Common myeloid progenitor, CD34-positive (primary cell): ENCODE data around the gene HAL.

ENCODE experiments used
- CTCF ChIA-PET: fragments of 350-600 bp; sonication (Branson Sonifier 250); formaldehyde crosslinking; loops from one replicate; lab custom pipeline; 2021; ENCODE audit warnings: antibody characterized with exemption; lab: Charles Lee
- POLR2A ChIA-PET: fragments of 350-600 bp; sonication (Branson Sonifier 250); formaldehyde crosslinking; loops from one replicate; lab custom pipeline; 2021; ENCODE audit warnings: antibody characterized with exemption; lab: Charles Lee
- DNase-seq, 3 donors: peaks; one replicate each; pipeline versions ENCODE4 v3.0.0 to v3.0.0-alpha.2; 2013
- H3K27ac ChIP-seq, 2 experiments: 1 replicate in 1 of 2; 2 replicates in 1 of 2; pipeline ENCODE4 v1.7.0; 2013; ENCODE audit warnings: inconsistent platforms in 2 of 2, low read length in 2 of 2, mild to moderate bottlenecking in 2 of 2, low read depth in 1 of 2, moderate library complexity in 1 of 2; ENCODE audit not compliant: severe bottlenecking in 2 of 2, insufficient read depth in 1 of 2, poor library complexity in 1 of 2
- H3K27me3 ChIP-seq, 5 experiments: replicated peaks in 2 of 5; 1 replicate in 3 of 5; 2 replicates in 2 of 5; pipeline versions ENCODE4 v1.6.1 to v1.7.0; 2013; ENCODE audit warnings: low read length in 4 of 5, mild to moderate bottlenecking in 2 of 5, moderate library complexity in 2 of 5, inconsistent platforms in 1 of 5; ENCODE audit not compliant: insufficient read depth in 5 of 5, control insufficient read depth in 4 of 5
- H3K36me3 ChIP-seq, 4 experiments: 1 replicate in 2 of 4; 2 replicates in 2 of 4; pipeline versions ENCODE4 v1.6.1 to v1.7.0; 2013; ENCODE audit warnings: low read length in 3 of 4, control low read depth in 1 of 4, mild to moderate bottlenecking in 1 of 4; ENCODE audit not compliant: control insufficient read depth in 4 of 4, insufficient read depth in 4 of 4
- H3K4me1 ChIP-seq, 4 experiments: 1 replicate in 3 of 4; 2 replicates in 1 of 4; pipeline versions ENCODE4 v1.6.1 to v1.7.1; 2013; ENCODE audit warnings: low read length in 3 of 4, mild to moderate bottlenecking in 3 of 4, control low read depth in 1 of 4, inconsistent platforms in 1 of 4, moderate library complexity in 1 of 4; ENCODE audit not compliant: control insufficient read depth in 4 of 4, insufficient read depth in 4 of 4; ENCODE audit errors: control extremely low read depth in 1 of 4
- H3K4me3 ChIP-seq, 7 experiments: 1 replicate in 4 of 7; 2 replicates in 3 of 7; pipeline versions ENCODE4 v1.5.1 to v1.7.0; 2013; ENCODE audit warnings: mild to moderate bottlenecking in 7 of 7, low read length in 6 of 7, moderate library complexity in 6 of 7, inconsistent platforms in 2 of 7, low read depth in 2 of 7, control low read depth in 1 of 7; ENCODE audit not compliant: insufficient read depth in 4 of 7, control insufficient read depth in 1 of 7; ENCODE audit errors: extremely low read depth in 1 of 7
- H3K9me3 ChIP-seq, 5 experiments: 1 replicate in 4 of 5; 2 replicates in 1 of 5; pipeline versions ENCODE4 v1.6.1 to v1.7.1; 2013; ENCODE audit warnings: low read length in 4 of 5, mild to moderate bottlenecking in 2 of 5, inconsistent platforms in 1 of 5, low read depth in 1 of 5, moderate library complexity in 1 of 5; ENCODE audit not compliant: control insufficient read depth in 4 of 5, insufficient read depth in 2 of 5; ENCODE audit errors: control extremely low read depth in 1 of 5
- WGBS: methylation state at CpG from one replicate; pipeline ENCODE4 v1.1.5; 2013; ENCODE audit not compliant: insufficient coverage; 5-methylcytosine and 5-hydroxymethylcytosine counted together

Gene HAL

DNA sequence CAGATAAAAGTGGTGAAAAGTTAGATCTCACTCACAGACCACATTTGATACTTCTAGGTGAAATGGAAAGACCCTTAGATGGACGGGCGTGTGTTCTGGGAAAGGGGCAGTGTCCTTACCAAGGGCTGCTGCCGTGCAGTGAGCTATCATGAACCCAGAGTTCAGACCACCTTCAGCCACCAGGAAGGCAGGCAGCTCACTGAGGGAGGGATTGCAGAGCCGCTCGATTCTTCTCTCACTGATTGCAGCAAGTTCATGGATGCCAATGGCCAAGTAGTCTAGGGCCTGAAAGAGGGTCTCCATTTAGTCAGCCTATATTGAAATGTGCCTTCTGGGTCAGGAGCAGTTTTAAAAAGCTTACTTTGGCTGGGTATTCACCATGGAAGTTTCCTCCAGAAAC is 15.7 kb downstream of the HAL start:
- ChIA-PET CTCF (interaction anchor here (1.3 kb wide), 1 partner anchor 18 kb away, joined by 5 read pairs; no protein-coding TSS in a partner anchor), POLR2A (no interaction called here)
- Histone ChIP-seq H3K27ac (no peak overlapping the region), H3K4me3 (no peak overlapping the region), H3K36me3 (no peaks in the 10 kb centered on the region), H3K4me1 (no peaks in the 10 kb centered on the region), H3K27me3 (no peaks in the 10 kb centered on the region), H3K9me3 (no peaks in the 10 kb centered on the region)
- DNase-seq: no peak
- WGBS: 97% methylated on average over 5 of the region's 5 CpGs

DNA sequence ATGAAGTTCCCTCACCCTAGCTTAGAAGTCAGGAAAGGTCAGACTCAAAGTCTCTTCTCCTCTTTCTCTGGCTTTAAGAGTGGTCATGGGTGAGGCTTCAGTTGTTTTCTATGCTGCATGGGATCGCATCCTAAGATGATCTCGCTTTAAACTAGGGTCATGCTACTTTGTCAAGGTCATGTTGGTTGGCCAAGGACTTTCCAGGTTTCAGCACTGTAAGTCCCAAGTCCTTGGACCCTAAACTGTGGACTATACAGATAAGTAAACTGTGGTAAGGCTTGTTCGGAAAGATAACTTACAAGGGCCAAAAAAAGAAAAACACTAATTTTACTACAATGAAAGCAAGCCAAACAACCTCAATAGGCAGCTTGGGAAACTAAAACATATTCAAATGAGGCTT is 17.4 kb downstream of the HAL start:
- Histone ChIP-seq H3K36me3 (no peaks in the 10 kb centered on the region), H3K4me1 (no peaks in the 10 kb centered on the region), H3K27me3 (no peaks in the 10 kb centered on the region), H3K9me3 (no peaks in the 10 kb centered on the region), H3K4me3 (no peak overlapping the region), H3K27ac (no peak overlapping the region)
- WGBS: 100% methylated on average over 2 of the region's 3 CpGs
- POLR2A ChIA-PET: no interaction called here
- DNase-seq: no peak
- CTCF ChIA-PET: interaction anchor here (0.9 kb wide), 1 partner anchor 60 kb away, joined by 3 read pairs; no protein-coding TSS in a partner anchor

DNA sequence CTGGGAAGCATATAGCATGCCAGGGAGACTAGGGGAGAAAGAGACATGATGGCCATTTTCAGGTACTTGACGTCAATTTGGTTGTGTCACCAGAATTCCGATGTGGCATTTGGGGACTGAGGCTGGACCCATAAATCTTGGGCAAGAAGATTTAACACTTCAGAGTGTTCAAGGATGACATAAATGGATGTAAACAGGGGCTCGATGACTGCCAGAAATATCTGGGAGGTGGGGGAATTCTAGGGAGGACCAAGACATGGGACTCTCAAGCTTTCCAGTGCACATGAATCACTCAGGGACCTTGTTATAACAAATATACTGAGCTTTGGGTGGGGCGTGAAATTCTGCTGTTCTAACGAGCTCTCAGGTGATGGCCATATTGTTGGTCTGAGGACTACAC is 17.8 kb downstream of the HAL start:
- POLR2A ChIA-PET: interaction anchor here (0.6 kb wide), 1 partner anchor 34 kb away, joined by 3 read pairs; no protein-coding TSS in a partner anchor
- Histone ChIP-seq H3K4me1 (no peaks in the 10 kb centered on the region), H3K27ac (no peak overlapping the region), H3K4me3 (no peak overlapping the region), H3K36me3 (no peaks in the 10 kb centered on the region), H3K9me3 (no peaks in the 10 kb centered on the region), H3K27me3 (no peaks in the 10 kb centered on the region)
- DNase-seq: no peak
- CTCF ChIA-PET: interaction anchor here (0.9 to 1.0 kb wide), 2 partner anchors 59 to 547 kb away, joined by 3 to 5 read pairs; no protein-coding TSS in a partner anchor
- WGBS: 100% methylated on average over 5 of the region's 5 CpGs

DNA sequence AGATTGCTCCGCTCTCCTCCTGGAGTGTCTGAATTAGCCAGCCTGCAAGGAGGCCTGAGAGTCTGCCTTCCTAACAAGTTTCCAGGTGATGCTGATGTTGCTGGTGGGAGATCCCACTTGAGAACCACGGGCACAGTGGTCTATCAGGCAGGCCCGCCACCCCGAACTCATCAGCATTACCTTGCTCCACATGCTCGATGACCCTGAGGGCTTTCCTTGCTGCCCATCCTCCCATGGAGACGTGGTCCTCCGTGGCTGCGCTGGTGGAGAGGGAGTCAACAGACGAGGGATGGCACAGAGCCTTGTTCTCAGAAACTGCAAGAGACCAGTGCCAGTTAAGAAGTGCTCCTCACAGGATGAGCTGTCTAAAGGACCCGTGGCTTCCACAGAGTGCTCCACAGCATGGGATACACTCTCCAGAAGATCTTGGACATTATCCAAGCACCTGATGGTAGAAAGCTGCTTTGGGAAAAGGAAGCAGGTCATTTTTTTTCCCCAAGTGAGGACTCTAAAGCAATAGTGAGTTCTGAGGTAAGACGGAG is 18.3 kb downstream of the HAL start:
- Histone ChIP-seq H3K27me3 (no peaks in the 10 kb centered on the region), H3K4me3 (no peak overlapping the region), H3K4me1 (no peaks in the 10 kb centered on the region), H3K27ac (no peak overlapping the region), H3K9me3 (no peaks in the 10 kb centered on the region), H3K36me3 (no peaks in the 10 kb centered on the region)
- CTCF ChIA-PET: interaction anchor here (0.9 to 1.0 kb wide), 2 partner anchors 59 to 547 kb away, joined by 3 to 5 read pairs; no protein-coding TSS in a partner anchor
- WGBS: 92% methylated on average over 11 of the region's 11 CpGs
- POLR2A ChIA-PET: interaction anchor here (0.6 kb wide), 1 partner anchor 35 kb away, joined by 3 read pairs; no protein-coding TSS in a partner anchor
- no peak for DNase-seq

GRCh38 chr12:95976416-95976832 is 19.7 kb downstream of the HAL start:
- no peak for DNase-seq
- Histone ChIP-seq H3K27ac (no peak overlapping the region), H3K4me3 (no peak overlapping the region), H3K4me1 (no peaks in the 10 kb centered on the region), H3K36me3 (no peaks in the 10 kb centered on the region), H3K9me3 (no peaks in the 10 kb centered on the region), H3K27me3 (no peaks in the 10 kb centered on the region)
- ChIA-PET POLR2A (no interaction called here), CTCF (interaction anchor here (1.1 kb wide), 1 partner anchor 22 kb away, joined by 3 read pairs; no protein-coding TSS in a partner anchor)
- whole genome bisulfite sequencing: 100% methylated on average over 7 of the region's 8 CpGs

DNA sequence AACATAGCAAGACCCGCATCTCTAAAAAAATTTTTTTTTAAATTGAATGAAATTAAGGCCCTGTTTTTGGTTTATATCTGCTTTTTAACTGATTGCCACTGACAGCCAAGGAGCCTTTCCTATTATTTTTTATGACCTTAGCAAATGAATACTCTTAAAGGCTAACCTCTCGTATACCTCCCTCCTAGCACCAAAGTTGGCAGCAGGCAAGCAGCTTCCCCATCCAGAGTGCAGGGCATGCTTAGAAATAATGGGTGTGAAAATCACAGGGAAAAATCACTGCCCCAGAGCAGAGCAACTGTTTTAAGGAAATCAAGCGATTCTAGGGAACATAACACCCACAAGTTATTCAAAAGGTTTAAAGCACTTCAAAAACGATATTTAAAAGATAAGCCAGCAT is 20.7 kb downstream of the HAL start:
- POLR2A ChIA-PET: no interaction called here
- H3K4me1 ChIP-seq: no peaks in the 10 kb centered on the region
- no peak overlapping the region for H3K4me3 ChIP-seq
- no peak for DNase-seq
- no peaks in the 10 kb centered on the region for H3K36me3 ChIP-seq
- CTCF ChIA-PET: no interaction called here
- H3K9me3 ChIP-seq: no peaks in the 10 kb centered on the region
- WGBS: 100% methylated on average over 1 of the region's 4 CpGs
- no peaks in the 10 kb centered on the region for H3K27me3 ChIP-seq
- H3K27ac ChIP-seq: no peak overlapping the region

GRCh38 chr12:95974358-95974757 is 21.8 kb downstream of the HAL start:
- no peak for DNase-seq
- no peak overlapping the region for H3K4me3 ChIP-seq
- H3K27me3 ChIP-seq: no peaks in the 10 kb centered on the region
- ChIA-PET POLR2A (no interaction called here), CTCF (interaction anchor here (1.2 kb wide), 1 partner anchor 12 kb away, joined by 3 read pairs; no protein-coding TSS in a partner anchor)
- H3K9me3 ChIP-seq: no peaks in the 10 kb centered on the region
- H3K36me3 ChIP-seq: no peaks in the 10 kb centered on the region
- no CpG with 5 or more reads among the region's 2 CpGs for WGBS
- no peak overlapping the region for H3K27ac ChIP-seq
- no peaks in the 10 kb centered on the region for H3K4me1 ChIP-seq
